Smooth muscle cell (in vitro differentiated cells): ENCODE data around the gene EXOC4. TPM values are rescaled to one million over a fixed set of nuclear protein-coding genes. Genes with fewer than 3 reads are reported as not detected.

Experiments
- DNase-seq: peaks from one replicate; lab custom pipeline; 2025; ENCODE audit not compliant: unreplicated experiment; lab: John Stamatoyannopoulos, UW
- H2AFZ ChIP-seq: fragments of 200-600 bp; sonication (generic); 2 replicates; pipeline ENCODE4 v1.6.0; 2016; ENCODE audit warnings: antibody characterized with exemption, low read depth, mild to moderate bottlenecking
- H3F3A ChIP-seq: fragments of 200-600 bp; sonication (generic); 2 replicates; pipeline ENCODE4 v1.6.0; 2017; ENCODE audit warnings: antibody characterized with exemption, low read depth
- H3K27ac ChIP-seq: fragments of 200-600 bp; sonication (generic); 2 replicates; pipeline ENCODE4 v1.5.1; 2016; ENCODE audit warnings: low read depth, mild to moderate bottlenecking
- H3K27me3 ChIP-seq: fragments of 200-600 bp; sonication (generic); 2 replicates; pipeline ENCODE4 v1.6.1; 2016; ENCODE audit warnings: low read depth, mild to moderate bottlenecking
- H3K36me3 ChIP-seq: fragments of 200-600 bp; sonication (generic); 2 replicates; pipeline ENCODE4 v1.5.1; 2016; ENCODE audit warnings: low read depth
- H3K4me1 ChIP-seq: fragments of 200-600 bp; sonication (generic); 2 replicates; pipeline ENCODE4 v1.5.1; 2016; ENCODE audit warnings: low read depth
- H3K4me2 ChIP-seq: fragments of 200-600 bp; sonication (generic); 2 replicates; pipeline ENCODE4 v1.6.0; 2016; ENCODE audit warnings: mild to moderate bottlenecking
- H3K4me3 ChIP-seq: fragments of 200-600 bp; sonication (generic); 2 replicates; pipeline ENCODE4 v1.5.1; 2016; ENCODE audit warnings: mild to moderate bottlenecking
- H3K79me2 ChIP-seq: fragments of 200-600 bp; sonication (generic); 2 replicates; pipeline ENCODE4 v1.6.0; 2016; ENCODE audit warnings: low read depth, mild to moderate bottlenecking
- H3K9ac ChIP-seq: fragments of 200-600 bp; sonication (generic); 2 replicates; pipeline ENCODE4 v1.6.0; 2016; ENCODE audit warnings: low read depth
- H3K9me3 ChIP-seq: fragments of 200-600 bp; sonication (generic); replicated peaks from 2 replicates; pipeline ENCODE4 v1.5.1; 2016; ENCODE audit warnings: low read depth
- H4K20me1 ChIP-seq: fragments of 200-600 bp; sonication (generic); 2 replicates; pipeline ENCODE4 v1.6.0; 2016; ENCODE audit warnings: low read depth
- CTCF ChIP-seq: fragments of 200-600 bp; sonication (generic); IDR thresholded peaks from 2 replicates; pipeline ENCODE4 v1.5.1; 2017; ENCODE audit warnings: borderline replicate concordance, mild to moderate bottlenecking, antibody characterized with exemption; ENCODE audit not compliant: insufficient read depth, poor library complexity, severe bottlenecking
- WGBS: methylation state at CpG from one replicate; pipeline ENCODE4 v1.1.7; 2016; ENCODE audit warnings: low lambda C conversion rate; 5-methylcytosine and 5-hydroxymethylcytosine counted together
- polyA plus RNA-seq: library from polyadenylated mRNA; unstranded; fragments of >200 nt; fragmentation: Nextera tagmentation; extraction: Ambion mirVana; gene quantifications from 2 replicates; pipeline ENCODE4 v1.2.1, GENCODE V29; 2016
- total RNA-seq: library from RNA; depleted of rRNA; stranded (reverse); fragments of >200 nt; gene quantifications from 2 replicates; pipeline ENCODE4 v1.2.3, GENCODE V29; 2014

The EXOC4 gene
- total and polyA plus RNA-seq, 2 experiments from 2014 or later: 21.5 to 47.1 TPM

- DNase-seq: no peak
- Histone ChIP-seq H2AFZ (no peak overlapping the region), H3K4me3 (no peak overlapping the region), H3K4me1 (peaks cover 7% of the 10 kb centered on the region), H3F3A (no peaks in the 10 kb centered on the region), H3K4me2 (no peak overlapping the region), H3K9me3 (peaks cover 8% of the 10 kb centered on the region), H3K27ac (no peak overlapping the region), H3K9ac (no peak overlapping the region), H3K36me3 (peaks cover 8% of the 10 kb centered on the region), H4K20me1 (no peaks in the 10 kb centered on the region), H3K79me2 (peaks cover 39% of the 10 kb centered on the region), H3K27me3 (no peaks in the 10 kb centered on the region)
- no peak for TF ChIP-seq CTCF
- WGBS: 97% methylated on average over 2 of the region's 2 CpGs
Measured at GRCh38 chr7:133352430-133352829, 99.6 kb downstream of the EXOC4 start.

DNA sequence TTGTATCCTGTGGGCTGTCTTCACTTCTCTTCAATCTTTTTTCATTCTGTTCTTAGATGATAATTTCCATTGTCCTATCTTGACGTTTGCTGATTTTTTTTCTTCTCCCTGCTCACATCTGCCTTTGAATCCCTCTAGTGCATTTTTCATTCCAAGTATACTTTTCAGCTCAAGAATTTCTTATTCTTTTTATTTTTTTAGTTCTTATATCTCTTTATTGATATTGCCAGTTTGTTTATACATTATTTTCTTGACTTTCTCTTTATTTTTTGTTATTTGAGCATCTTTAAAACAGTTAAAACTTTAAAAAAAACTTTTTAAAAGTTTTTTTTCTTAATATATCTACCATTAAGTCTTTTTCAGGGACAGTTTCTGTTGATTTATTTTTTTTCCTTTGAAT is 100.9 kb downstream of the EXOC4 start:
- WGBS: 93% methylated on average over 1 of the region's 1 CpG
- Histone ChIP-seq H3K36me3 (peaks cover 8% of the 10 kb centered on the region), H3K4me2 (no peak overlapping the region), H4K20me1 (no peaks in the 10 kb centered on the region), H3K9me3 (peaks cover 8% of the 10 kb centered on the region), H3K4me1 (peaks cover 11% of the 10 kb centered on the region), H2AFZ (no peak overlapping the region), H3K4me3 (no peak overlapping the region), H3K9ac (no peak overlapping the region), H3K79me2 (peaks cover 39% of the 10 kb centered on the region), H3K27ac (peak overlapping the region; percentile 73), H3F3A (no peaks in the 10 kb centered on the region), H3K27me3 (no peaks in the 10 kb centered on the region)
- TF ChIP-seq CTCF: no peak
- DNase-seq: no peak

DNA sequence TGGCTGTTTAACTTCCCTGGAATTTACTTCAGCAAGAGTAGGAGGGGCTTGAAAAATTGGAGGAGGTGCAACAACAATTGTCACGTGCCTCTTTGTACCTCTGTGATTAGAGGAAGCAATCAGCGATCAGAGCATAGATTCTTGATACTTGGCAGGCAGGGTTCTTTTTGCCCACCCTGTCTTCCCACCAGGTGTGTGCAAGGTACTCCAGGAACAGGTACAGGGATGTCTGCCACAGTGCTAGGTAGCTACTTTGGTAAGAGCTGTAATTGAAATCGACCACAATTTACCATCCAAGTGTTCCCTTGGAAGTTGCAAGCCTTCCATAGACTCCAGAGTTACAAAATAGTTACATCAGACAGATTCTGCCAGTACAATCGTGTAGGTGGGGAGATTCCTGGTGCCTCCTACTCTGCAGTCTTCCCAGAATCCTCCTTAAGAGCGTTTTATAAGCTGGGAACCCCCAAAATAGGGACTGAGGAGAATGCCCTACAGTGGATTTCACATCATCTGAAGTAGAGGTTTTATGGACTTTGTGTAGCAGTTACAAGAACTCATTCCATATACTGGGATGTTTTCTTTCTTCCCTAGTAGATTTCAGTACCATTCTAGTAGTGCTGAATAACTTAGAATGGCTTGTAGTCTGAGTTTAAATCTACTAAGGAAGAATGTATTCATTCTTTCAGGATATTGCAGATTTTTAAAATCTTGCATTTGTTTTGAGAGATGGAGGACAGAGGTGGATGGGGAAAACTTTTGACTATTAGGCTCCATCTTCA is 101.9 kb downstream of the EXOC4 start:
- TF ChIP-seq CTCF: no peak
- H3K36me3 ChIP-seq: peaks cover 8% of the 10 kb centered on the region
- H3K27me3 ChIP-seq: no peaks in the 10 kb centered on the region
- H3K4me2 ChIP-seq: peak overlapping the region; percentile 60
- H3F3A ChIP-seq: no peaks in the 10 kb centered on the region
- H3K9me3 ChIP-seq: peaks cover 8% of the 10 kb centered on the region
- 63% methylated on average over 5 of the region's 5 CpGs for WGBS
- no peaks in the 10 kb centered on the region for H4K20me1 ChIP-seq
- peaks cover 39% of the 10 kb centered on the region for H3K79me2 ChIP-seq
- H3K4me3 ChIP-seq: no peak overlapping the region
- H2AFZ ChIP-seq: no peak overlapping the region
- peak overlapping the region; percentile 73 for H3K27ac ChIP-seq
- DNase-seq: no peak
- H3K4me1 ChIP-seq: peaks cover 15% of the 10 kb centered on the region
- H3K9ac ChIP-seq: peak overlapping the region; percentile 52

GRCh38 chr7:133355325-133355708 is 102.4 kb downstream of the EXOC4 start:
- 37% methylated on average over 3 of the region's 3 CpGs for WGBS
- peak overlapping the region; percentile 73 for H3K27ac ChIP-seq
- H4K20me1 ChIP-seq: peaks cover 5% of the 10 kb centered on the region
- H3K9ac ChIP-seq: peak overlapping the region; percentile 52
- no peak overlapping the region for H2AFZ ChIP-seq
- H3K4me2 ChIP-seq: peak overlapping the region; percentile 60
- no peak for DNase-seq
- no peaks in the 10 kb centered on the region for H3F3A ChIP-seq
- H3K79me2 ChIP-seq: peaks cover 36% of the 10 kb centered on the region
- no peak overlapping the region for H3K4me3 ChIP-seq
- no peaks in the 10 kb centered on the region for H3K27me3 ChIP-seq
- peaks cover 7% of the 10 kb centered on the region for H3K9me3 ChIP-seq
- H3K4me1 ChIP-seq: peaks cover 15% of the 10 kb centered on the region
- H3K36me3 ChIP-seq: peaks cover 8% of the 10 kb centered on the region
- no peak for TF ChIP-seq CTCF
